ENCODE results near the gene UACA. TPM values are rescaled to one million over a fixed set of nuclear protein-coding genes. Genes with fewer than 3 reads are reported as not detected.

Gene UACA
- total RNA-seq, 1 donor from 2014 or later = 35.7 TPM

- ATAC-seq (no peak), DNase-seq (no peak)
- no peaks in the 10 kb centered on the region for H3K27me3 ChIP-seq (ENCODE audit: low read depth)
- TF ChIP-seq, protein P1, sequence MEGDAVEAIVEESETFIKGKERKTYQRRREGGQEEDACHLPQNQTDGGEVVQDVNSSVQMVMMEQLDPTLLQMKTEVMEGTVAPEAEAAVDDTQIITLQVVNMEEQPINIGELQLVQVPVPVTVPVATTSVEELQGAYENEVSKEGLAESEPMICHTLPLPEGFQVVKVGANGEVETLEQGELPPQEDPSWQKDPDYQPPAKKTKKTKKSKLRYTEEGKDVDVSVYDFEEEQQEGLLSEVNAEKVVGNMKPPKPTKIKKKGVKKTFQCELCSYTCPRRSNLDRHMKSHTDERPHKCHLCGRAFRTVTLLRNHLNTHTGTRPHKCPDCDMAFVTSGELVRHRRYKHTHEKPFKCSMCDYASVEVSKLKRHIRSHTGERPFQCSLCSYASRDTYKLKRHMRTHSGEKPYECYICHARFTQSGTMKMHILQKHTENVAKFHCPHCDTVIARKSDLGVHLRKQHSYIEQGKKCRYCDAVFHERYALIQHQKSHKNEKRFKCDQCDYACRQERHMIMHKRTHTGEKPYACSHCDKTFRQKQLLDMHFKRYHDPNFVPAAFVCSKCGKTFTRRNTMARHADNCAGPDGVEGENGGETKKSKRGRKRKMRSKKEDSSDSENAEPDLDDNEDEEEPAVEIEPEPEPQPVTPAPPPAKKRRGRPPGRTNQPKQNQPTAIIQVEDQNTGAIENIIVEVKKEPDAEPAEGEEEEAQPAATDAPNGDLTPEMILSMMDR (IDR thresholded peaks at IDR 0.05) = no peak
- no peak overlapping the region for H3K4me3 ChIP-seq
- H3K9me3 ChIP-seq = no peaks in the 10 kb centered on the region
- peak overlapping the region; percentile 1 for H3K27ac ChIP-seq
- peaks cover 15% of the 10 kb centered on the region for H3K4me1 ChIP-seq
- no peaks in the 10 kb centered on the region for H3K36me3 ChIP-seq
- intact Hi-C loops (cut with DNase I) = no loop called here
These were observed 63.5 kb downstream of the UACA start for GRCh38 chr15:70699890-70700289.

DNA sequence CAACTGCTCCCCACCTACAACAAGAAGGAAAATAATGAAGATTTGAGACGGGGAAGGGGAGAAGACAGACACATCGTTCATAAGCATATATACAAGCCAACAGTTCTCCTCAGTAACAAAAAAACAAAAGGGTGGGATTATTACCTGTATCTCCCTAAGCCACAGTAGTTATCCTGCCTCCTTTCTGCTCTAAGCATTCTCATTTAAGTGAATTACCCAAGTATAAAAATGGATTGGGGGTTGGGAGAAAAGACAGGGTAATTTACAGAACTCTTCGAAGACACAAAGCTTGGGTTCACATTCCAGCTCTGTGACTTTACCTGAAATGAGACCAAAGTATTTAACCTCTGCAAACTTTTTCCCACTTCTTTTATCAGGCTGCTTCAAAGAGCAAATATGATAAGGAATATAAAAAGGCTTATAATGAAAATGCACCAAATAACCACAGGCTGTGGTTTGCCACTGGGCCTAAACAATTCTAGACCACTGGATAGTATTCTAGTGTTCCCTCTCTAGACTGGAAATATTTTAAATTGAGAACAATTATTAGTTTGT is 64.4 kb downstream of the UACA start:
- ATAC-seq (no peak), DNase-seq (no peak)
- intact Hi-C loops (cut with DNase I) = no loop called here
- Histone ChIP-seq H3K9me3 (no peaks in the 10 kb centered on the region), H3K4me1 (peaks cover 15% of the 10 kb centered on the region), H3K27me3 (ENCODE audit: low read depth) (no peaks in the 10 kb centered on the region), H3K4me3 (no peak overlapping the region), H3K27ac (peak overlapping the region; percentile 1), H3K36me3 (no peaks in the 10 kb centered on the region)
- TF ChIP-seq, protein P1 (IDR thresholded peaks at IDR 0.05) = no peak

GRCh38 chr15:70698426-70698825 is 64.9 kb downstream of the UACA start:
- Histone ChIP-seq H3K27me3 (ENCODE audit: low read depth) (no peaks in the 10 kb centered on the region), H3K4me3 (no peak overlapping the region), H3K9me3 (no peaks in the 10 kb centered on the region), H3K4me1 (peaks cover 15% of the 10 kb centered on the region), H3K27ac (peak overlapping the region; percentile 1), H3K36me3 (no peaks in the 10 kb centered on the region)
- TF ChIP-seq, protein P1 (IDR thresholded peaks at IDR 0.05) = no peak
- DNase-seq (no peak), ATAC-seq (no peak)
- intact Hi-C loops (cut with DNase I) = no loop called here

GRCh38 chr15:70690491-70691276 is 72.7 kb downstream of the UACA start:
- TF ChIP-seq, protein P1 (IDR thresholded peaks at IDR 0.05) = no peak
- no peak overlapping the region for H3K27ac ChIP-seq
- DNase-seq (no peak), ATAC-seq (no peak)
- H3K4me3 ChIP-seq = no peak overlapping the region
- no peaks in the 10 kb centered on the region for H3K27me3 ChIP-seq (ENCODE audit: low read depth)
- intact Hi-C loops (cut with DNase I) = no loop called here
- peaks cover 8% of the 10 kb centered on the region for H3K36me3 ChIP-seq
- no peaks in the 10 kb centered on the region for H3K9me3 ChIP-seq
- H3K4me1 ChIP-seq = peaks cover 13% of the 10 kb centered on the region

- Histone ChIP-seq H3K27ac (no peak overlapping the region), H3K4me3 (no peak overlapping the region), H3K4me1 (peaks cover 13% of the 10 kb centered on the region), H3K27me3 (ENCODE audit: low read depth) (no peaks in the 10 kb centered on the region), H3K9me3 (no peaks in the 10 kb centered on the region), H3K36me3 (peaks cover 11% of the 10 kb centered on the region)
- DNase-seq (no peak), ATAC-seq (no peak)
- intact Hi-C loops (cut with DNase I) = no loop called here
- TF ChIP-seq, protein P1 (IDR thresholded peaks at IDR 0.05) = no peak
These were observed 73.3 kb downstream of the UACA start for GRCh38 chr15:70690021-70690420.
